Keratinocyte (primary cell): Measurements from ENCODE around the gene KLHL2.
"Not testable (repeated sequence)": the region's sequence is repeated elsewhere in the genome, so short reads cannot be mapped to it uniquely, and the experiment has no call there.

Source experiments
- CTCF ChIP-seq, 3 experiments: IDR thresholded peaks in 1 of 3; conservative IDR thresholded peaks in 1 of 3; optimal IDR thresholded peaks in 1 of 3; 2 replicates in 2 of 3; 3 replicates in 1 of 3; pipeline versions ENCODE3 to v1.5.1; 2011; ENCODE audit warnings: low read length in 3 of 3, mild to moderate bottlenecking in 3 of 3, moderate library complexity in 2 of 3, control low read depth in 1 of 3, inconsistent platforms in 1 of 3; ENCODE audit not compliant: insufficient read depth in 2 of 3; ENCODE audit errors: extremely low read depth in 1 of 3
- EZH2 ChIP-seq: IDR thresholded peaks from one replicate; pipeline ENCODE4 v1.6.1; 2012; ENCODE audit warnings: inconsistent platforms, mild to moderate bottlenecking, low read length, moderate library complexity

GRCh38 chr4:165342340-165342739 is 135.0 kb downstream of the KLHL2 start:
- not testable (repeated sequence) for TF ChIP-seq CTCF (optimal IDR thresholded peaks at IDR 0.05 in 1 of 3, IDR thresholded peaks at IDR 0.05 in 1 of 3, conservative IDR thresholded peaks at IDR 0.05 in 1 of 3; ENCODE audit: extremely low read depth in 1 of 3, insufficient read depth in 2 of 3, low read length in 3 of 3); EZH2
